ENCODE results near the gene AGRN.

DNA sequence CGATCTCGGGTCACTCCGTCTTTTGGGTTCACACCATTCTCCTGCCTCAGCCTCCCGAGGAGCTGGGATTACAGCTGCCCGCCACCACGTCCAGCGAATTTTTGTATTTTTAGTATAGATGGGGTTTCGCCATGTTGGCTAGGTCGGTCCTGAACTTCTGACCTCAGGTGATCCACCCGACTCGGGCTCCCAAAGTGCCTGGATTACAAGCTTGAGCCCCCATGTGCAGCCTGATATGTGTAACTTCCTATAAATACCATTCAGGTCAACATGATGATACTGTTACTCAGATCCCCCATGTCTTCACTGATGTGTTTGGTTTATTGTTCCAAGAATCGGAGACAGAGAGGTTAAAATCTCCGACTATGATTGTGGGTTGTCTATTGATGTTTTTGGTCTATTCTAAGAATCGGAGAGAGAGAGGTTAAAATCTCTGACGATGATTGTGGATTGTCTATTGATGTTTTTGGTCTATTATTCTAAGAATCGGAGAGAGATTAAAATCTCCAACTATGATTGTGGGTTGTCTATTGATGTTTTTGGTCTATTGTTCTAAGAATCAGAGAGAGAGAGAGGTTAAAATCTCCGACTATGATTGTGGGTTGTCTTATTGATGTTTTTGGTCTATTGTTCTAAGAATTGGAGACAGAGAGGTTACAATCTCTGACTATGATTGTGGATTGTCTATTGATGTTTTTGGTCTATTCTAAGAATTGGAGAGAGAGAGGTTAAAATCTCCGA, 78.9 kb downstream of the AGRN start:
- TF ChIP-seq, protein P1, sequence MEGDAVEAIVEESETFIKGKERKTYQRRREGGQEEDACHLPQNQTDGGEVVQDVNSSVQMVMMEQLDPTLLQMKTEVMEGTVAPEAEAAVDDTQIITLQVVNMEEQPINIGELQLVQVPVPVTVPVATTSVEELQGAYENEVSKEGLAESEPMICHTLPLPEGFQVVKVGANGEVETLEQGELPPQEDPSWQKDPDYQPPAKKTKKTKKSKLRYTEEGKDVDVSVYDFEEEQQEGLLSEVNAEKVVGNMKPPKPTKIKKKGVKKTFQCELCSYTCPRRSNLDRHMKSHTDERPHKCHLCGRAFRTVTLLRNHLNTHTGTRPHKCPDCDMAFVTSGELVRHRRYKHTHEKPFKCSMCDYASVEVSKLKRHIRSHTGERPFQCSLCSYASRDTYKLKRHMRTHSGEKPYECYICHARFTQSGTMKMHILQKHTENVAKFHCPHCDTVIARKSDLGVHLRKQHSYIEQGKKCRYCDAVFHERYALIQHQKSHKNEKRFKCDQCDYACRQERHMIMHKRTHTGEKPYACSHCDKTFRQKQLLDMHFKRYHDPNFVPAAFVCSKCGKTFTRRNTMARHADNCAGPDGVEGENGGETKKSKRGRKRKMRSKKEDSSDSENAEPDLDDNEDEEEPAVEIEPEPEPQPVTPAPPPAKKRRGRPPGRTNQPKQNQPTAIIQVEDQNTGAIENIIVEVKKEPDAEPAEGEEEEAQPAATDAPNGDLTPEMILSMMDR (IDR thresholded peaks at IDR 0.05): no peak
- no peak for TF ChIP-seq POLR2A (IDR thresholded peaks at IDR 0.05)

Data from thyroid gland (tissue), 4 donors.